Liver (tissue), 9 donors: ENCODE results near the gene NHSL2. TPM values are rescaled to one million over a fixed set of nuclear protein-coding genes. Genes with fewer than 3 reads are reported as not detected.

Source experiments
- DNase-seq: peaks from one replicate; pipeline ENCODE4 v3.0.0-alpha.2; 2017; ENCODE audit warnings: low spot score
- H3K27ac ChIP-seq, 2 donors: one replicate each; pipeline ENCODE4 v1.7.0; 2013; ENCODE audit warnings: inconsistent platforms in 2 of 2, low read length in 2 of 2, control low read depth in 1 of 2, low read depth in 1 of 2, mild to moderate bottlenecking in 1 of 2
- H3K27me3 ChIP-seq, 4 donors: one replicate each; pipeline versions ENCODE4 v1.6.1 to v1.7.0; 2013; ENCODE audit warnings: low read length in 3 of 4, inconsistent platforms in 1 of 4, mild to moderate bottlenecking in 1 of 4, moderate library complexity in 1 of 4; ENCODE audit not compliant: control insufficient read depth in 4 of 4, insufficient read depth in 4 of 4
- H3K36me3 ChIP-seq, 4 donors: one replicate each; pipeline versions ENCODE4 v1.6.1 to v1.7.0; 2013; ENCODE audit warnings: low read length in 3 of 4, mild to moderate bottlenecking in 3 of 4, low read depth in 1 of 4, moderate library complexity in 1 of 4; ENCODE audit not compliant: control insufficient read depth in 4 of 4, insufficient read depth in 3 of 4
- H3K4me1 ChIP-seq, 4 donors: one replicate each; pipeline versions ENCODE4 v1.6.1 to v1.7.0; 2013; ENCODE audit warnings: low read length in 3 of 4, mild to moderate bottlenecking in 3 of 4, moderate library complexity in 1 of 4; ENCODE audit not compliant: control insufficient read depth in 4 of 4, insufficient read depth in 4 of 4
- H3K4me3 ChIP-seq, 3 donors: one replicate each; pipeline versions ENCODE4 v1.6.1 to v1.7.0; 2013; ENCODE audit warnings: low read length in 3 of 3, control low read depth in 1 of 3, low read depth in 1 of 3, mild to moderate bottlenecking in 1 of 3
- H3K9ac ChIP-seq, 2 donors: one replicate each; pipeline ENCODE4 v1.7.0; 2013; ENCODE audit warnings: low read length in 2 of 2, mild to moderate bottlenecking in 2 of 2, moderate library complexity in 2 of 2, control low read depth in 1 of 2, low read depth in 1 of 2
- H3K9me3 ChIP-seq, 4 donors: one replicate each; pipeline versions ENCODE4 v1.6.1 to v1.7.0; 2013; ENCODE audit warnings: low read length in 3 of 4; ENCODE audit not compliant: control insufficient read depth in 4 of 4
- ATF3 ChIP-seq: IDR thresholded peaks from 2 replicates; pipeline ENCODE4 v1.6.1; 2016; ENCODE audit warnings: antibody characterized with exemption
- CTCF ChIP-seq: fragments of 150-350 bp; IDR thresholded peaks from 2 replicates; pipeline ENCODE4 v1.5.1; 2017; ENCODE audit warnings: improper control_type of control experiment, low read depth, low read length; ENCODE audit not compliant: missing input control
- EGR1 ChIP-seq, 2 donors: IDR thresholded peaks; 2 replicates each; pipeline ENCODE4 v1.6.1; 2016 to 2018; ENCODE audit warnings: antibody characterized with exemption in 2 of 2, low read depth in 2 of 2
- FOXA1 ChIP-seq: IDR thresholded peaks from 2 replicates; pipeline ENCODE4 v1.6.1; 2016; ENCODE audit warnings: antibody characterized with exemption
- FOXA2 ChIP-seq: IDR thresholded peaks from 2 replicates; pipeline ENCODE4 v1.6.1; 2016; ENCODE audit warnings: antibody characterized with exemption
- GABPA ChIP-seq, 2 donors: IDR thresholded peaks in 1 of 2; conservative IDR thresholded peaks in 1 of 2; 2 replicates each; pipeline ENCODE4 v1.6.1; 2016; ENCODE audit warnings: antibody characterized with exemption in 2 of 2, mild to moderate bottlenecking in 1 of 2, moderate library complexity in 1 of 2
- HNF4A ChIP-seq, 2 donors: conservative IDR thresholded peaks; 2 replicates each; pipeline ENCODE4 v1.6.1; 2016; ENCODE audit warnings: antibody characterized with exemption in 2 of 2, mild to moderate bottlenecking in 2 of 2
- HNF4G ChIP-seq: IDR thresholded peaks from 2 replicates; pipeline ENCODE4 v1.6.1; 2016; ENCODE audit warnings: antibody characterized with exemption
- JUND ChIP-seq, 2 donors: IDR thresholded peaks; 2 replicates each; pipeline ENCODE4 v1.6.1; 2016; ENCODE audit warnings: antibody characterized with exemption in 2 of 2
- MAX ChIP-seq: IDR thresholded peaks from 2 replicates; pipeline ENCODE4 v1.6.1; 2016; ENCODE audit warnings: antibody characterized with exemption
- NR2F2 ChIP-seq: IDR thresholded peaks from 2 replicates; pipeline ENCODE4 v1.6.1; 2016; ENCODE audit warnings: antibody characterized with exemption
- RAD21 ChIP-seq, 2 donors: IDR thresholded peaks; 2 replicates each; pipeline ENCODE4 v1.6.1; 2016; ENCODE audit warnings: antibody characterized with exemption in 2 of 2, mild to moderate bottlenecking in 2 of 2
- REST ChIP-seq: IDR thresholded peaks from 2 replicates; pipeline ENCODE4 v1.6.1; 2016; ENCODE audit warnings: antibody characterized with exemption, mild to moderate bottlenecking
- RXRA ChIP-seq, 2 donors: IDR thresholded peaks; 2 replicates each; pipeline ENCODE4 v1.6.1; 2017 to 2018; ENCODE audit warnings: antibody characterized with exemption in 2 of 2, mild to moderate bottlenecking in 1 of 2
- SP1 ChIP-seq: IDR thresholded peaks from 2 replicates; pipeline ENCODE4 v1.6.1; 2018; ENCODE audit warnings: antibody characterized with exemption, mild to moderate bottlenecking
- TAF1 ChIP-seq: conservative IDR thresholded peaks from 2 replicates; pipeline ENCODE4 v1.6.1; 2016; ENCODE audit warnings: antibody characterized with exemption, mild to moderate bottlenecking
- YY1 ChIP-seq: IDR thresholded peaks from 2 replicates; pipeline ENCODE4 v1.6.1; 2016; ENCODE audit warnings: antibody characterized with exemption, mild to moderate bottlenecking
- ZBTB33 ChIP-seq: IDR thresholded peaks from 2 replicates; pipeline ENCODE4 v1.6.1; 2016; ENCODE audit warnings: antibody characterized with exemption
- WGBS: extraction: QIAGEN DNeasy Blood & Tissue Kit; methylation state at CpG from one replicate; pipeline ENCODE4 v1.1.7; 2013; 5-methylcytosine and 5-hydroxymethylcytosine counted together
- polyA plus RNA-seq, 2 donors: library from polyadenylated mRNA; stranded (reverse) in 1 of 2; unstranded in 1 of 2; fragments of 200-250 nt in 1 of 2; fragments of >200 nt in 1 of 2; fragmentation: Nextera tagmentation in 1 of 2; extraction: Ambion mirVana in 1 of 2; gene quantifications; one replicate each; pipeline versions ENCODE4 v1.2.1 to v1.2.3, GENCODE V29; 2013 to 2015
- total RNA-seq, 2 donors: library from RNA; depleted of rRNA; stranded (reverse); fragments of >200 nt; gene quantifications; one replicate each; pipeline ENCODE4 v1.2.3, GENCODE V29; 2014
- donor health status: healthy.
- donor health status: healthy.
- donor health status: healthy.
- donor health status: healthy.
- donor health status: healthy.

The NHSL2 gene
- total and polyA plus RNA-seq, 4 donors: 0.45 to 1.3 (median 1.1) TPM

- Histone ChIP-seq H3K9me3 (no peaks in the 10 kb centered on the region), H3K9ac (no peak overlapping the region), H3K36me3 (no peaks in the 10 kb centered on the region), H3K27me3 (no peaks in the 10 kb centered on the region), H3K4me1 (peaks cover 8 to 23% (median 18%) of the 10 kb centered on the region in 4 donors), H3K4me3 (no peak overlapping the region), H3K27ac (peak overlapping the region in 1 of 2 donors; percentile 12)
- TF ChIP-seq HNF4A (conservative IDR thresholded peaks at IDR 0.05): no peak
- no peak for TF ChIP-seq HNF4G
- TF ChIP-seq ZBTB33: no peak
- TF ChIP-seq TAF1: no peak
- TF ChIP-seq FOXA2: no peak
- TF ChIP-seq ATF3: no peak
- no peak for TF ChIP-seq REST
- TF ChIP-seq RXRA (IDR thresholded peaks at IDR 0.05): no peak
- no peak for TF ChIP-seq RAD21 (IDR thresholded peaks at IDR 0.05)
- TF ChIP-seq CTCF: no peak
- 61% methylated on average over 5 of the region's 5 CpGs for WGBS
- no peak for DNase-seq
Measured at GRCh38 chrX:72031634-72032033, 121.0 kb downstream of the NHSL2 start.

- Histone ChIP-seq H3K4me1 (no peaks in the 10 kb centered on the region), H3K36me3 (no peaks in the 10 kb centered on the region), H3K27me3 (no peaks in the 10 kb centered on the region), H3K27ac (no peak overlapping the region), H3K9ac (no peak overlapping the region), H3K4me3 (no peak overlapping the region), H3K9me3 (no peaks in the 10 kb centered on the region)
- 91% methylated on average over 2 of the region's 2 CpGs for WGBS
- peak; percentile 5 for DNase-seq
- TF ChIP-seq NR2F2: no peak
- TF ChIP-seq SP1: no peak
- no peak for TF ChIP-seq RXRA (IDR thresholded peaks at IDR 0.05)
- TF ChIP-seq EGR1 (IDR thresholded peaks at IDR 0.05; ENCODE audit: low read depth in 2 of 2): no peak
- no peak for TF ChIP-seq REST
- no peak for TF ChIP-seq ATF3
- no peak for TF ChIP-seq HNF4A (conservative IDR thresholded peaks at IDR 0.05)
- TF ChIP-seq RAD21 (IDR thresholded peaks at IDR 0.05): no peak
- no peak for TF ChIP-seq JUND (IDR thresholded peaks at IDR 0.05)
- TF ChIP-seq MAX: no peak
- TF ChIP-seq GABPA (IDR thresholded peaks at IDR 0.05 in 1 of 2, conservative IDR thresholded peaks at IDR 0.05 in 1 of 2): no peak
- TF ChIP-seq YY1: no peak
- no peak for TF ChIP-seq HNF4G
- TF ChIP-seq FOXA2: no peak
- TF ChIP-seq ZBTB33: no peak
- TF ChIP-seq TAF1: no peak
- no peak for TF ChIP-seq FOXA1
Measured at GRCh38 chrX:72037601-72038000, 127.0 kb downstream of the NHSL2 start.
